HG03025 (cell line): ENCODE measurements around the gene CAPZB.

Experiments
- ATAC-seq: cut with Tn5 transposase; IDR thresholded peaks from one replicate; pipeline ENCODE4 v1.9.1; 2021; ENCODE audit warnings: mild to moderate bottlenecking, moderate library complexity; ENCODE audit not compliant: unreplicated experiment, low FRiP score

The CAPZB gene

GRCh38 chr1:19354531-19354981 is 130.8 kb downstream of the CAPZB start:
- no peak for ATAC-seq

- ATAC-seq = no peak
Observed at GRCh38 chr1:19353596-19353995, 131.7 kb downstream of the CAPZB start.

- ATAC-seq = no peak
Observed at GRCh38 chr1:19352839-19353238, 132.5 kb downstream of the CAPZB start.

DNA sequence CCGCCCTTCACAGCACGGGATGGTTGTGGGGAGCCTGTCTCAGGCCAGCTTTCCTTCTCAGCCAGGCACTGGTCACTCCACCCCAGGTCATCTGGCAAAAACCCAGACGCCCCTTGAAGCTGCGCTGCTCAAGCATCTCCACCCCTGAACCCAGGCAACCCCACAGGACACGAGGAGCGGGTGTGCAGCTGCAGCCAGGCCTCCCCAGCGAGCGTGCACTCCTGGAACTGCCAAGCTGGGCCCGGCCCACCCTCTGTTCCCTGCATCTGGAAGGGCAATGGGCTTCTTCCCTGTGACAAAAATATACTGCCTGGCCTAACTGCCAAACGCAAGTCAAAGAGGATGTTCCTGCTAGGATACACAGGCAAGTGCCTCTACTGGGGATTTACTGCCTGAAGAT is 133.5 kb downstream of the CAPZB start:
- no peak for ATAC-seq

DNA sequence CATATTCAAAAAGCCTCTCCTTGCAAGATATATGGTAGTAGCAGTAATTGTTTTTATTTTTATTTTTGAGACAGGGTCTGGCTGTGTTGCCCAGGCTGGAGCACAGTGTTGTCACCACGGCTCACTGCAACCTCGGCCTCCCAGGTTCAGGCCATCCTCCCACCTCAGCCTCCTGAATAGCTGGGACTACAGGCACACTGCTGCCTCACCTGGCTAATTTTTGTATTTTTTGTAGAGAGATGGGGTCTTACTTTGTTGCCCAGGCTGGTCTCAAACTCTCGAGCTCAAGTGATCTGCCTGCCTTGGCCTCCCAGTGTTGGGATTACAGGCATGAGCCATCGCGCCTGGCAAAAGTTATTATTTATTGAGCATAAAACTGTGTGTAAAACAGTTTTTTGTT is 134.8 kb downstream of the CAPZB start:
- ATAC-seq = no peak

DNA sequence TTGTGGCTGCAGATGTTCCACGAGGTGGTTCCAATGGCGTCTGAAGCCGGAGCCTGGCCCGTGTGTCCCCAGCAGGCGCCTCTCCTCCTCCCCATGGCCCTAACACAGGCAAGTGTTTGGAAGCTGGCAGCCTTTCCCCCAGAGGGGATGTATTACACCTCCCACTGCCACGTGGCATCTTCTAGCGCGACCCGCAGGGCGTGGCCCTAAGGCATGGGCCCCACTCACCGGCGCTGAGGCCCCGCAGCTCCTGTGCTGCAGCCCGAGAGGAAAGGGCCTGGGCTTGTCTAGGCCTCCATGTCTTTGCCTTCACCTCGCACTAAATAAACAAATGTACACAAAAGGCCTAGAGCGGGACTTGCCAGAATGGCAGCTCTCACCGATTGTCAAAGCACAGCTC is 135.3 kb downstream of the CAPZB start:
- no peak for ATAC-seq

GRCh38 chr1:19348441-19349198 is 136.7 kb downstream of the CAPZB start:
- no peak for ATAC-seq

DNA sequence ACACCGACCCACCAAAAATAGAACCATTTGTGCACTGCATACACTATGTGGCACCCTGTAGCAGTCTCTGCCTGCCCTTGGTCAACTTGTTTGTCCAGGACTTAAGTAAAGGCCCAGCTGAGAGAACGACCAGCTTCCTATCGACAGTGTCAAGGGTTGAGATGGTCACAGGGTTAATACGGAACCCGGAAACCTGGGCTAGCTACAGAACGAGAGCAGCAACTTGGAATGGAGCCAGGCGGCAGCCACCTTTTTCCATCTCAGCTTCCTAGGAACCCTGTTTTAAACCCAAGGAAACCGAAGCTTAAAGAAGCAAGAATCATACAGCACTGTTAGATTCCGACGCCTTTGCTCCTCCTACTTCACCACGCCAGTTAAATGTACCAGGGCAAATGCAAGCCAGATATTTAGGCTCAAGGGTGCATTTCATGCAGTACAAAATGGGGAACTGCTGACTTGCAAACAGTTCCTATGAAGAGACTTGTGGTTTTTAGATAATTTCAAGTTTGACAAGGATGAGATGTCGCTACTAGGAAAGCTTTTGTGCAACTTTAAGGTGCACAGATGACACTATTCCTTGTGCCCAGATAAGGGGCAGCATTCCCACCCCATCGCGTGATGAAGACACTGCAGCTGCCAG is 137.7 kb downstream of the CAPZB start:
- no peak for ATAC-seq

GRCh38 chr1:19346026-19346425 is 139.3 kb downstream of the CAPZB start:
- ATAC-seq = no peak

- no peak for ATAC-seq
Observed at GRCh38 chr1:19345391-19345790, 139.9 kb downstream of the CAPZB start.

DNA sequence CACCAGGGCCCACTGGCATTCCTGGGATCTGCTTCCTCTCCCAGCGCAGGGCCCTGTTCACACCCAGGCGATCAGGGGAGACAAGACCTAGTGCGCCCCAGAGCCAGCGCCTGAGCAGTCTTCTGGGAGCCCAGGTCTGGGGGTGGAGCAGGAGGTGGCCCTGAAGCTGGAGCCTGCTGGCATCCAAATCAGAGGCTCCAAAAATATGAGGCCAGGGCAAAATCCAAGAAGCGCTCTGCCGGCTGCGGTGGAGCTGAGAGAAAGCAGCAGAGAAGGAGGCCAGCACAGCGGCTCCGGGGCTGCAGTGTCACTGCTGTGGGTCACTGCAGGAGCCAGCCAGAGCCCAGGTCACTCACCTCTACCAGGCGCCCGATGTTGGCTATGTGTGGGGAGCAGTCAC is 140.5 kb downstream of the CAPZB start:
- no peak for ATAC-seq

DNA sequence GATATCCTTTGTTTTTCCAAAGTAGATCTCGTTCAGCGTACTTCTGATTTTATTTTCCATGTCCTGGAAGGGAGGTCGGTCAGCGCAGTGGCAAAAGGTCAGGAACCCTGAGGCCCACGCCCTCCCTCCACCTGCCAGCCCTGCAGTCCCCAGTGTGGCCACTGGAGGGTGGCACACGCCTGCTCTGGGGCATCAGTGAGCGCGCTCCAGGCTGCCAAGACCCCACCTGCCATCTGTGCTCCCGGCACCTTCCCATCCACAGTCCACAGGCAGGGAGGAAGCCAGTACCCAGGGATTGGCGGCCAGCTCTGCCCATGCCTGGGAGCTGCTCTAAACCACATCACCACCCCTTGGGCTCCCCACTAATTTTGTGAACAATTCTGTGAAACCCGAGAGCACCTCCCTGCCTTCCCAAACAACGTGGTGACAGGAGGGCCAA is 140.9 kb downstream of the CAPZB start:
- ATAC-seq = no peak

DNA sequence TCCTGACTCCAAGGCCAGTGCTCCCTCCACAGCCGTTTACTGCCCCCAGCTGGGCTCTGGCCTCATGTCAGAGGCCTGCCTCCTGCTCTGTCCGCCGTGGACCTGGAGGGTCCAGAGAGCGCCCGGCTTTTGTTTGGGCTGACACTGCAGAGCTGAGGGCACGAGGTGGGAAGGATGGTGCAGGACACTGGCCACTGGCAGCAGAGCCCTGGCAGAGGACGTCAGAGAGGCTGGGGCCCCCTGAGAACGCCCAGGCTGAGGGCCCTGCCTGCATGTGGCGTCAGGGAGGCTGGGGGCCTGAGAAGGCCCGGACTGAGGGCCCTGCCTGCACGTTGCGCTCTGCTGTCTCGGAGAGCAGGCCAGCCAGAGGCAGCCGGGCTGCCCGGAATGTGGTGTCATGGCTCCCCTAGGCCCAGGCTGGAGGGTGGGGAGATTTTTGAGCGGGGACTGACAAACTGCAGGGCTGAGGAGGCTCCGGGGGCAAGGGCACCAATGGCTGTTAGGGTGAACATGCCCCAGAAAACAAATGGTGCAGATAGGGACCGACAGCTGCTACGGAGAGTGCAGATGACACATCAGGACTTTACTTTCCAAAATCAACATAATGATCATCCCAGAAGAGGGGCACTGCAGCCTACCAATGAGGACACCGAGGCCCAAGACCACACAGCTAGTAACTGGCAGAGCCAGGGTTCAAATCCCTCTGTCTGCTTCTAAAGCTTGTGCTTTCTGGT is 141.6 kb downstream of the CAPZB start:
- no peak for ATAC-seq

GRCh38 chr1:19342894-19343616 is 142.3 kb downstream of the CAPZB start:
- ATAC-seq = no peak

GRCh38 chr1:19342062-19342750 is 143.1 kb downstream of the CAPZB start:
- ATAC-seq = no peak

DNA sequence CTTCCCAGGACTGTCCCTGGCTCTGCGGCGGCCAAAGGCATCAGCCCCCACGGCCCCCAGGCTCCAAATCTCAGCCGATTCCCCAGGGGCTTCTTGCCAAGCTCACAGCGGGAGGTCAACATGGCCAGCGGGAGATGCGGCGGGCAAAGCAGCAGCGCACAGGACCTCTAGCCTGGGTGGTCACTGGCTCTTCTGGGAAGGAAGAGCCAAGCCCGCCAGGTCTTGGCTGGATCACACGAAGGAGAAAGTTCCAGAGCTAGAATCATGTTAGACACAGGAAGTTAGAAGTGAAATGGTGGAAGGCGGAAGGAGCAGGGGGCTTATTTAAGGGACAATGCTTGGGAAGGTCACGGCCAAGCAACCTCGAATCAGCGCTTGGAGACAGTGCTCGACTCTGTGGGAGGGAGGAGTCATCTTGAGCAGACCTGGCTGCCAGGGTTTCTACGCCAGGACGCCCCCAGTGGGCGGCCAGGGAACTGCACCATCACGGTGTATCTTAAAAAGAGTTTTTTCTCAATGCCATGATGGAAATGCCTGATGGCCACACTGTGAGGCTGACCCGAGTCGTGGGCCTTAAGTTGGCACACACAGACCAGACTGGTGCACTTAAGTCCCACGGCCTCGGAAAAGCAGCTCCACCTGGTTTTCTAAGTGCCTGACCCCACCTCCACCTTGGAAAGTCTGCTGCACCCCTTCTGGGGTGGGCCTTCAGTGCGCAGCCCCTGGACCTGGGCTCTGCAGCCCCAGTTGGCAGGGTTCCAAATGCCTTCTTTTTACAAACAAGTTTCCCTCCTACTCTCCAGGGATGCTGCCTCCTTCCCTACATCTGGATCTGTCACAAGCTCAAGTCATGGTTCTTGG is 143.9 kb downstream of the CAPZB start:
- ATAC-seq = no peak

DNA sequence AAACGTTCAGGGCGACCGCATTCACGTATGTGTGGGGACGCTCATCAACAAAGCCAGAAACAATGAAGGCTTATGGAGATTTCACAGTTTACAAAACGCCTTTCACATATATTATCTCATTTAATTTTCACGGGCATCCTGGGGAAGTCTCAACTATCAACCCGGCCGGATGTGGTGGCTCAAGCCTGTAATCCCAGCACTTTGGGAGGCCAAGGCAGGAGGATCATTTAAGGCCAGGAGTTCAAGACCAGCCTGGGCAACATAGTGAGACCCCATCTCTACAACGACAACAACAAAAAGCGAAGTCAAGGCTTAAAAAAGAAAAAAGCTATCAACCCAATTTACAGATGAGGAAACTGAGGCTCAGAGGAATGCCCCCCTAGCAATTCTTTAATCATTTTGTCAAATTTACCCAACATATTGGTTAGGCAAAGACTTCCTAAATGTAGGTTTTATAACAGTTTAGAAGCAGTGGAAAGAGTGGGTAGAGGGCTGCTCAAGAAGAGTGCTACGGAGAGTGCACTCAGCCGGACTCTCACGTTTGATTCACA is 144.9 kb downstream of the CAPZB start:
- ATAC-seq = no peak

- no peak for ATAC-seq
Observed at GRCh38 chr1:19339214-19339861, 146.0 kb downstream of the CAPZB start.
